ENCODE data around the gene GPM6B. TPM values are rescaled to one million over a fixed set of nuclear protein-coding genes. Genes with fewer than 3 reads are reported as not detected.
A peak's percentile ranks its signal among the peaks of the same experiment; 100 is the strongest.

GPM6B gene
- total and polyA plus RNA-seq, 8 donors: 0.29 to 67.9 (median 8.3) TPM

DNA sequence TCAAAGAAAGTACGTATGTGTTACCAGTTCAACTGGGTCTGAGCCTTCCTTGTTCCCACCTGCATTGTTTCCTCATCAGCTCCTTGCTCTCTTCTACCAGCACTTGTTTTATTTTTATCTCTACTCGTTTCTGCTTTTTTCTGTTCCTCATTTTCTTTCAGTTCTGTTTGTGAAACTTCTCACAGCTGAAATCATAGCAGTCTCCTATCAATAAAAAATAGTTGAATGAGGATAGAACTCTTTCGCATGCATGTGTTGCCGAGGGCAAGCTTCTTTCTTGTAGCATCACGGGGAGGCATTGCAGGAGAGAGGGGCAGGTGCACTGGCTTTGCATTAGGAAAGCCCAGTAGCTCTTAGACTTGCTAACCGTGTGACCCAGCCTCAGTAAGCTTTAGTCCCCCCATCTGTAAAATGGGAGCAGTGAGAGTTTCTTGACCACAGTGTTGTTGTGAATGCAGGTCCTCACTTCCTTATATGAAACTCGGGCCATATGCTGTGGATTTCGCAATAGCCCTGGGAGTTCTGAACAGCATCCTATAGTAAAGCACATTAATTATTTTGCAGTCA lies 57.7 kb downstream of the GPM6B start:
- intact Hi-C loops (cut with DNase I; ENCODE audit: low total_unique reads): no loop called here
- H3K36me3 ChIP-seq: peaks cover 0 to 83% (median 59%) of the 10 kb centered on the region in 4 donors
- H3K4me3 ChIP-seq: no peak overlapping the region
- no peak for TF ChIP-seq EP300 (IDR thresholded peaks at IDR 0.05)
- TF ChIP-seq POLR2A (IDR thresholded peaks at IDR 0.05): no peak
- TF ChIP-seq, protein P1, sequence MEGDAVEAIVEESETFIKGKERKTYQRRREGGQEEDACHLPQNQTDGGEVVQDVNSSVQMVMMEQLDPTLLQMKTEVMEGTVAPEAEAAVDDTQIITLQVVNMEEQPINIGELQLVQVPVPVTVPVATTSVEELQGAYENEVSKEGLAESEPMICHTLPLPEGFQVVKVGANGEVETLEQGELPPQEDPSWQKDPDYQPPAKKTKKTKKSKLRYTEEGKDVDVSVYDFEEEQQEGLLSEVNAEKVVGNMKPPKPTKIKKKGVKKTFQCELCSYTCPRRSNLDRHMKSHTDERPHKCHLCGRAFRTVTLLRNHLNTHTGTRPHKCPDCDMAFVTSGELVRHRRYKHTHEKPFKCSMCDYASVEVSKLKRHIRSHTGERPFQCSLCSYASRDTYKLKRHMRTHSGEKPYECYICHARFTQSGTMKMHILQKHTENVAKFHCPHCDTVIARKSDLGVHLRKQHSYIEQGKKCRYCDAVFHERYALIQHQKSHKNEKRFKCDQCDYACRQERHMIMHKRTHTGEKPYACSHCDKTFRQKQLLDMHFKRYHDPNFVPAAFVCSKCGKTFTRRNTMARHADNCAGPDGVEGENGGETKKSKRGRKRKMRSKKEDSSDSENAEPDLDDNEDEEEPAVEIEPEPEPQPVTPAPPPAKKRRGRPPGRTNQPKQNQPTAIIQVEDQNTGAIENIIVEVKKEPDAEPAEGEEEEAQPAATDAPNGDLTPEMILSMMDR (IDR thresholded peaks at IDR 0.05): no peak
- TF ChIP-seq POLR2AphosphoS5 (IDR thresholded peaks at IDR 0.05): no peak
- no peak for DNase-seq
- WGBS, 5 donors: 75 to 88% (median 82%) methylated on average over 8 of the region's 8 CpGs
- peaks cover 7 to 38% (median 16%) of the 10 kb centered on the region in 4 donors for H3K4me1 ChIP-seq
- peak overlapping the region in 1 of 5 donors; percentile 24 for H3K27ac ChIP-seq
- H3K27me3 ChIP-seq: no peaks in the 10 kb centered on the region
- no peaks in the 10 kb centered on the region for H3K9me3 ChIP-seq

DNA sequence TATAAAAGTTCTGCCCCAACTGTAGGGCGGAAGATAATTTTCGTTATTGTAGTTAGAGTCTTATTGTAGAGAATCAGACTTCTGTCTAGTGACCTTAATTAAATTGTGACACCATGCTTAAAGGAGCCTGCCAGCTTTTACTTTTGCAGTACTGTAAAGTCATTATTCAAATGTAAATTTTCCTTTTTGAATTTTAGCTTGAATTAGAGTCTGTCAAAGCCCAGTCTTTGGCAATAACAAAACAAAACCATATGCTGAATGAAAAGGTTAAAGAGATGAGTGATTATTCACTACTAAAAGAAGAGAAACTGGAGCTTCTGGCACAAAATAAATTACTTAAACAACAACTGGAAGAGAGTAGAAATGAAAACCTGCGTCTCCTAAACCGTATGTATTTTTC lies 60.5 kb downstream of the GPM6B start:
- Histone ChIP-seq H3K27ac (no peak overlapping the region), H3K4me1 (peaks cover 0 to 36% (median 4%) of the 10 kb centered on the region in 4 donors), H3K27me3 (no peaks in the 10 kb centered on the region), H3K4me3 (no peak overlapping the region), H3K36me3 (peaks cover 0 to 90% (median 63%) of the 10 kb centered on the region in 4 donors), H3K9me3 (no peaks in the 10 kb centered on the region)
- no peak for TF ChIP-seq POLR2AphosphoS5 (IDR thresholded peaks at IDR 0.05)
- TF ChIP-seq POLR2A (IDR thresholded peaks at IDR 0.05): no peak
- no peak for TF ChIP-seq EP300 (IDR thresholded peaks at IDR 0.05)
- TF ChIP-seq, protein P1 (IDR thresholded peaks at IDR 0.05): no peak
- no peak for DNase-seq
- intact Hi-C loops (cut with DNase I; ENCODE audit: low total_unique reads): no loop called here
- 91 to 93% (median 93%) methylated on average over 4 of the region's 4 CpGs for WGBS, 5 donors

DNA sequence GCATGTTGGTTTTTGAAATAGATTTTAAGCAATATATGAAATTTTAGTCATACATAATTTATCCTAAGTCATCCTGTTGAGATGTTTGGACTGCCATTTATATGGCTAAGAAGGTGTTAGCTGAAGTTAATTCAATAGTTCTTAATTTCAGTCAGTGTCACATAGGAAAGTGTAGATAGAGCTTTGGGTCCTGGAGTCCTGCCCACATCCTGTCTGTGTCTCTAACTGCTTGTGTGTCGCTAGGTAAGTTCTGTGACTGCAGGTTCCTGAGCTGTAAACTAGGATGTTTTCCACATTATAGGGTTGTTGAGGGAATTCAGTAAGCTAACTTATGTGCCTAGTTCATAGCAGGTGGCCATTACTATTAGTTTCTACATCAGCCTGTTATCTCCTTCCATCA lies 61.6 kb downstream of the GPM6B start:
- Histone ChIP-seq H3K27ac (no peak overlapping the region), H3K9me3 (no peaks in the 10 kb centered on the region), H3K36me3 (peaks cover 0 to 87% (median 59%) of the 10 kb centered on the region in 4 donors), H3K4me3 (no peak overlapping the region), H3K27me3 (no peaks in the 10 kb centered on the region), H3K4me1 (peaks cover 0 to 34% (median 2%) of the 10 kb centered on the region in 4 donors)
- no peak for DNase-seq
- 25 to 68% (median 47%) methylated on average over 1 of the region's 1 CpG for WGBS, 5 donors
- TF ChIP-seq POLR2A (IDR thresholded peaks at IDR 0.05) (no peak), POLR2AphosphoS5 (IDR thresholded peaks at IDR 0.05) (no peak), EP300 (IDR thresholded peaks at IDR 0.05) (no peak)
- TF ChIP-seq, protein P1 (IDR thresholded peaks at IDR 0.05): no peak
- intact Hi-C loops (cut with DNase I; ENCODE audit: low total_unique reads): no loop called here

DNA sequence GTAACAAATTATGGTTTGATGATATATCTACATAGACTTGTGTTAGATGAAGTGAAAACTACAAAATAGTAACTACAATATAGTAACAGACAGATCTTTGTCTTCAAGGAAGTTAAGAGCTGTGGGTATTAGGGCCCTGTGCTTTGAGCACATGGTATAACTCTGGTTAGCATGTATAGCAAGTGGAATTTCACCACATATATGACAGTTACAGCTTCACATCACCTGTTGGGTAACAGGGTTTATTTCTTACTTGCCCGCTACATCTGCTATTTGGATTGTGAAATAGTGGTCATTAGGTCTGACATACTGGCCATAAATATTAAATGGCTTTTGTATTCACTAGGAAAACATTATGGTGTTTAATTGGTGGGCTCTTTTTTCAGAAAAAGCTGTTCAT lies 62.1 kb downstream of the GPM6B start:
- peaks cover 0 to 85% (median 56%) of the 10 kb centered on the region in 4 donors for H3K36me3 ChIP-seq
- H3K9me3 ChIP-seq: no peaks in the 10 kb centered on the region
- no peak overlapping the region for H3K4me3 ChIP-seq
- no peak for TF ChIP-seq POLR2AphosphoS5 (IDR thresholded peaks at IDR 0.05)
- no peak for TF ChIP-seq POLR2A (IDR thresholded peaks at IDR 0.05)
- 82 to 97% (median 91%) methylated on average over 1 of the region's 1 CpG for WGBS, 5 donors
- intact Hi-C loops (cut with DNase I; ENCODE audit: low total_unique reads): no loop called here
- no peak overlapping the region for H3K27ac ChIP-seq
- no peak for DNase-seq
- no peaks in the 10 kb centered on the region for H3K27me3 ChIP-seq
- H3K4me1 ChIP-seq: peaks cover 0 to 29% (median 2%) of the 10 kb centered on the region in 4 donors

DNA sequence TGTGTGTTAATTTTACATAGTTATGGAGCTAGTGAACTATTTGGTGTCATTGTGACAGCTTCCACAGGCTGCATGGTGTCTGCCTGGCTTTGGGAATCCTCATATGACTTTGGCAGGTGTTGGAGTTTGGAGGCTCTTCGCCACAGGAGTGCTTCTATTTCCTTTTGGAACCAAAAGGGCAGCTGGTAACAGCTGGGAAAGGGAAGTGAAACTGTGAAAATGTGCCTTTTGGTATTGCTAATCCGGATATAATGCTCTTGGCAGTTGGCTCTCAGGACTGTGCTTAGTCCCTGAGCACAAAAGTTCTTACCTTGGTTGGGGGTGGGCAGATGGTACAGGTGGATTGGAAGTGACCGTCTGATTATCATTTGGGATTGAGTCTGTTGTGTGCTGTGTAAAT lies 64.2 kb downstream of the GPM6B start:
- intact Hi-C loops (cut with DNase I; ENCODE audit: low total_unique reads): no loop called here
- no peaks in the 10 kb centered on the region for H3K27me3 ChIP-seq
- no peak overlapping the region for H3K4me3 ChIP-seq
- H3K4me1 ChIP-seq: peaks cover 0 to 28% (median 2%) of the 10 kb centered on the region in 4 donors
- no peak for DNase-seq
- H3K36me3 ChIP-seq: peaks cover 0 to 82% (median 45%) of the 10 kb centered on the region in 4 donors
- peak overlapping the region in 2 of 5 donors; percentile 9 to 41 for H3K27ac ChIP-seq
- no peak for TF ChIP-seq POLR2A (IDR thresholded peaks at IDR 0.05)
- no peaks in the 10 kb centered on the region for H3K9me3 ChIP-seq
- WGBS, 5 donors: 21 to 52% (median 37%) methylated on average over 3 of the region's 3 CpGs

All from stomach (tissue), 9 donors.